WERI-Rb-1 (cell line): ENCODE data around the gene SIRT3.

ENCODE experiments used
- DNase-seq: peaks from one replicate; pipeline ENCODE4 v3.0.0-alpha.2; 2020
- H3K27ac ChIP-seq: fragments of 250-450 bp; sonication (Bioruptor Pico); 2 replicates; pipeline ENCODE4 v1.5.1; 2020; ENCODE audit warnings: mild to moderate bottlenecking, moderate library complexity
- H3K27me3 ChIP-seq: fragments of 250-450 bp; sonication (Bioruptor Pico); 2 replicates; pipeline ENCODE4 v1.5.1; 2021; ENCODE audit warnings: mild to moderate bottlenecking, low read depth, moderate library complexity; ENCODE audit not compliant: insufficient read depth, severe bottlenecking
- H3K36me3 ChIP-seq: fragments of 250-450 bp; sonication (Bioruptor Pico); 2 replicates; pipeline ENCODE4 v1.5.1; 2020; ENCODE audit warnings: mild to moderate bottlenecking, moderate library complexity
- H3K4me3 ChIP-seq: 2 replicates; pipeline ENCODE4 v1.5.1; 2011; ENCODE audit warnings: low read depth, mild to moderate bottlenecking, control low read depth, low read length
- H3K9me3 ChIP-seq: fragments of 250-450 bp; sonication (Bioruptor Pico); 2 replicates; pipeline ENCODE4 v1.5.1; 2021; ENCODE audit warnings: mild to moderate bottlenecking, moderate library complexity; ENCODE audit not compliant: severe bottlenecking
- CTCF ChIP-seq: IDR thresholded peaks from 2 replicates; pipeline ENCODE4 v1.5.1; 2011; ENCODE audit warnings: low read depth, mild to moderate bottlenecking, control low read depth, inconsistent platforms, low read length

SIRT3 gene

GRCh38 chr11:206002-206384, 30.1 kb downstream of the SIRT3 start:
- TF ChIP-seq CTCF, result no peak

GRCh38 chr11:205221-206001, 30.7 kb downstream of the SIRT3 start:
- no peak for TF ChIP-seq CTCF
- no peak for DNase-seq
- Histone ChIP-seq H3K36me3 (peaks cover 29% of the 10 kb centered on the region), H3K9me3 (no peaks in the 10 kb centered on the region), H3K4me3 (no peak overlapping the region), H3K27ac (no peak overlapping the region), H3K27me3 (no peaks in the 10 kb centered on the region)

More at GRCh38 chr11:206002-206384, 30.1 kb downstream of the SIRT3 start:
- peaks cover 32% of the 10 kb centered on the region for H3K36me3 ChIP-seq
- no peak overlapping the region for H3K27ac ChIP-seq
- H3K27me3 ChIP-seq, result no peaks in the 10 kb centered on the region
- no peak for DNase-seq
- no peaks in the 10 kb centered on the region for H3K9me3 ChIP-seq
- no peak overlapping the region for H3K4me3 ChIP-seq

- Histone ChIP-seq H3K9me3 (no peaks in the 10 kb centered on the region), H3K36me3 (peaks cover 22% of the 10 kb centered on the region), H3K27ac (no peak overlapping the region), H3K4me3 (no peak overlapping the region), H3K27me3 (no peaks in the 10 kb centered on the region)
- no peak for DNase-seq
- no peak for TF ChIP-seq CTCF
Measured at GRCh38 chr11:204587-205109, 31.5 kb downstream of the SIRT3 start.

GRCh38 chr11:203945-204586, 32.1 kb downstream of the SIRT3 start:
- no peak for DNase-seq
- peaks cover 18% of the 10 kb centered on the region for H3K36me3 ChIP-seq
- H3K27me3 ChIP-seq, result no peaks in the 10 kb centered on the region
- no peak overlapping the region; the same call in 1 of the 2 replicates for H3K27ac ChIP-seq
- TF ChIP-seq CTCF, result no peak
- H3K9me3 ChIP-seq, result no peaks in the 10 kb centered on the region
- no peak overlapping the region for H3K4me3 ChIP-seq

GRCh38 chr11:203056-203944, 32.8 kb downstream of the SIRT3 start:
- no peaks in the 10 kb centered on the region for H3K27me3 ChIP-seq
- H3K27ac ChIP-seq, result peak overlapping the region; percentile 4; the same call in 1 of the 2 replicates
- DNase-seq, result no peak
- H3K9me3 ChIP-seq, result no peaks in the 10 kb centered on the region
- no peak overlapping the region for H3K4me3 ChIP-seq
- peaks cover 18% of the 10 kb centered on the region for H3K36me3 ChIP-seq
- TF ChIP-seq CTCF, result no peak
